ENCODE measurements around the gene NACC1. TPM values are rescaled to one million over a fixed set of nuclear protein-coding genes. Genes with fewer than 3 reads are reported as not detected.

The NACC1 gene
- total RNA-seq, 1 donor from 2014 or later: 30.7 TPM

DNA sequence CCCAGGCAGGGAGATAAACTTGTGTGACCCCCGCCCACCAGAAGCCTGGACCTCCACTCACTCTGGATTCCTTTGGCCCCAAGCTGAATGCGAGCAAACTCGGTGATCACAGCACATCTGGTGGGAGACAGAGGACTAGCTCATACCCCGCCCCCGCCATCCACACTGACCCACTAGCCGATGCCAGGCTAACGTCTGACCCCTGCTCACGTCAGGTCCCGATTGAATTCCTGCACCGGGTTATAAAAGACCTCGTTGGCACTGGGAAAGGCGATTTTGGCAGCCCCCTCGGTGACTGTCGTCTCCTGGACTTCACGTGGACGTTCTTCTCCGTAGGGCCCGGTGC lies 2.2 kb upstream of the NACC1 start:
- intact Hi-C loops (cut with DNase I): loop anchor here (2.0 kb wide), 1 partner anchor 33 kb away; no protein-coding TSS in a partner anchor
- DNase-seq (ENCODE audit: low spot score) (no peak), ATAC-seq (no peak)

GRCh38 chr19:13116282-13117175 lies 1.5 kb upstream of the NACC1 start, which contains the start of gene TRMT1:
TRMT1 (minus strand) TSS chr19:13116740; CDS start chr19:13116399, 341 bp downstream.
- intact Hi-C loops (cut with DNase I): loop anchor here (2.0 kb wide), 1 partner anchor 32 kb away; no protein-coding TSS in a partner anchor
- DNase-seq (ENCODE audit: low spot score) (peak; percentile 96), ATAC-seq (peak; percentile 92)

- intact Hi-C loops (cut with DNase I): loop anchor here (2.0 kb wide), 1 partner anchor 32 kb away; no protein-coding TSS in a partner anchor
- peak; percentile 20 for ATAC-seq
- no peak for DNase-seq (ENCODE audit: low spot score)
Observed at GRCh38 chr19:13117176-13117771, 790 bp upstream of the NACC1 start.

GRCh38 chr19:13118424-13119193 lies 545 bp downstream of the NACC1 start:
- ATAC-seq (no peak), DNase-seq (ENCODE audit: low spot score) (peak; percentile 77)
- intact Hi-C loops (cut with DNase I): no loop called here

GRCh38 chr19:13119627-13120026 lies 1.6 kb downstream of the NACC1 start:
- no peak for ATAC-seq
- intact Hi-C loops (cut with DNase I): no loop called here
- no peak for DNase-seq (ENCODE audit: low spot score)

GRCh38 chr19:13120031-13120430 lies 2.0 kb downstream of the NACC1 start:
- intact Hi-C loops (cut with DNase I): no loop called here

DNA sequence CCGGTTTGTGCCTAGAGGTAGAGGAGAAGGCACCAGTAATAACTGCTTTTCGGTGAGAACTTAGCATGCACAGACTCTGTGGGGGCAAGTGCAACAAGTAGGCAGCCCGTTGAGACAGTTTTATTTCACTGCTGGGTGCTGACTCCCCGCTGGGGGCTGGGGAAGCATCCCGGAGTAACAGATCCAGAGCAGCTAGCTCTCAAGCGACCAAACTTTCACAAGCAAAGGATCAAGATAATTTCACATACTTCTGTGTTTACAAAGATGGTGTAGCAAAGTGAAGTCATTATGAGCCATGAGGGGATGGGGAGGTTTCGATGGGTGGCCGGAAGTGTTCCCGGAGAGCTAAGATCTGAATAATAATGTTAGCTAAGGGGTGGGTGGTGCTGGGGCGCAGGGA lies 2.8 kb downstream of the NACC1 start:
- intact Hi-C loops (cut with DNase I): no loop called here
- DNase-seq (ENCODE audit: low spot score) (no peak), ATAC-seq (no peak)

More at GRCh38 chr19:13120031-13120430, 2.0 kb downstream of the NACC1 start:
- ATAC-seq (no peak), DNase-seq (ENCODE audit: low spot score) (no peak)

DNA sequence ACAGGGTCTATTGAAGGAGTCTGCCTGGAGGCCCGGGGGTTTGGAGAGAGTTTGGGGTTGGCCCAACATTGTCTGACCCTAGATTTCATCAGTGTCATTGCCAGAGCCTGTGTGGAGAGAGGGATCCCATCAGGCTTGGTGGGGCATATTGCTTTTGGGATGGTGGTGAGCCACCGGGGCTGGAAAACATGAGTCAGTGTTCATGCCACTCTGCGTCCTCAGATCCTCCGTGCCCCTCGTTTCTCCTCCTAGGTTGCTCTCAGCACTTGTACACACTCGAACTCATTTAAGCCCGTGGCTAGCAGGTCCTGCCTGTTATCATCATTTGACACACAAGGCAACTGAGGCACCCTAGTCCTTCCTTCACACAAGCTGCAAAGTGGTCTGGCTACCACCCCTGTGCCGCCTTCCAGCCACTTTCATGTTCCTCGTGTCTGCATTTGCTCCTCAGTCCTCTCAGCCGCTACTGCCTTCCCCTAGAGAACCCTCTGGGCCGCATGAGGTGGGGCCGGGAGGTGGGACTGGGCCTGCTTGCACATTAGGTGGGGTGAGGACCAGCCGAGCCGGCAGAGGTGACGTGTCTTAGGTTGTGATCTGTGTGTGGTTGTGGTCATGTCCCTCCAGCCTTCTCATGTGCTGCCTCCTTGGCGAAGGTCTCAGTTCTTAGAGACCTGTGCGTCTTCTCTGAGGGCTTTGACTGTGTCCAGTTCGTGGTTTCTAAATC lies 3.6 kb downstream of the NACC1 start:
- intact Hi-C loops (cut with DNase I): no loop called here
- DNase-seq (ENCODE audit: low spot score) (no peak), ATAC-seq (no peak)

DNA sequence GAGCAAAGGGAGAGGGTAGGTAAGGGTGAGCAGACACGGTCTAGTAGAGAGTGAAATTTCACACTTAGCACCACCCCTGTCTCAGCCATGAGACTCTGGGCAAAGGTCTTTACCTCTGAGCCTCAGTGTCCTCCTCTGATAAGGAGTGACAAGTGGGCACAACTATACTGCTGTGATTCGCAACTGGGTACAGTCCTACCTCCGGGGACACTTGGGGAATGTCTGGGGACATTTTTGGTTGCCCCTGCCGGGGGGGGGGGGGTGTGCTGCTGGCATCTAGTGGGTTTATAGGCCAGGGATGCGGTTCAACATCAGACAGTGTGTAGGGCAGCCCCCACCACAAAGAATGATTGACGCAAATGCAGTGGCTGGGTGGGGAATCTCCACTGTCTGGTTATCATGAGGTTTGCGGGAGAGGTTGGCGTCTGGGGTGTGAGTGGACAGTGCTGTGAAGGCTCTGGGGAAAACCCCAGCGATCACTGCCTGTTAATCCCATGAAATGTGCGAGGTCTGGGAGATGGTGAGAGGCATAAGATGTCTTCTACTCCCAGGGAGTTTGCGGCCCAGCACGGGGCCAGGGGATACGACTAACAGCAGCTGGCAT lies 4.3 kb downstream of the NACC1 start:
- intact Hi-C loops (cut with DNase I): no loop called here
- DNase-seq (ENCODE audit: low spot score) (no peak), ATAC-seq (no peak)

DNA sequence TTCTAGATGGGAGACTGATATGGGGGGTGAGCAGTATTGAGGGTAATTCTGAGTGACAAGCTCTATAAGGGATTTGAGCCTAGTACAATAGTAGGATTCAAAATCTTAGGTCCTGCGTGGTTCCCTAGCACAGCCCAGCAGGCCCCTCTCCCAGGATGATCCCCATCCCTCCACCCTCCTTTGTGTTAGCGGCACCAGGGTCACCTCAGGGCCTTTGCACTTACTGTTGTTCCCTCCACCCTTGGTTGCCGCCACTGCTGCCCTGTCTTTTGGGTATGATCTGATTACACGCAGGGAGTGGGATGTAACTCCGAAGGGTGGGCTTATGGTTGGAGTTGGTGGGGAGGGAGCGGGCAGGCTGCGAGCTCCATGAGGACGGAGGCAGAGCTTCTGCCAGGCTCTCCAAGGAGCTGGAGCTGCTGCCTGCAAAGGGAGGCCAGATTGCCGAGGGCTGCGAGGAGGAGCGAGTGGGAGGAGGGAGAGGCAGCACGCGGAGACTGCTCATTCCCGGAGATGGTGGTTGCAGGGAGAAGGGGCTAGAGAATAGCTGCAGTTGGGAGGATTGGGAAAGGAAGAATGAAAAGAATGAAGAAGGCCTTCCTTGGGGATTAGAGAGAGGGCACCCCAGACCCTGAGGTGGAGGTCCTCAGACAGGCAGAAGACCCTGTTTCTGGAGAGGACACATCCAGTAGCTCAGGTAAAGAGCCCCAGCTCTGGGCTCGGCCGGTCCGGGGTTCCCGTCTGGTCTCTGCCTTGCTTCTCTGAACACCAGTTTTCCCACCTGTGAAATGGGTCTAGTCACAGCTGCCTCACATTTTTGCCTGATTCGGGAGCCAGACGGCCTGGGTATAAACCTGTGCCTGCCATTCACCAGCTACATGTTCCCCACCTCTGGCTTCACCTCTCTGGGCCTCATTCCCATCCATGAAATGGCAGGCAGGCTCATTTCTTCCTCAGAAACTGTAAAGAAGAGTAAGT lies 5.2 kb downstream of the NACC1 start:
- intact Hi-C loops (cut with DNase I): no loop called here
- ATAC-seq (no peak), DNase-seq (ENCODE audit: low spot score) (no peak)

DNA sequence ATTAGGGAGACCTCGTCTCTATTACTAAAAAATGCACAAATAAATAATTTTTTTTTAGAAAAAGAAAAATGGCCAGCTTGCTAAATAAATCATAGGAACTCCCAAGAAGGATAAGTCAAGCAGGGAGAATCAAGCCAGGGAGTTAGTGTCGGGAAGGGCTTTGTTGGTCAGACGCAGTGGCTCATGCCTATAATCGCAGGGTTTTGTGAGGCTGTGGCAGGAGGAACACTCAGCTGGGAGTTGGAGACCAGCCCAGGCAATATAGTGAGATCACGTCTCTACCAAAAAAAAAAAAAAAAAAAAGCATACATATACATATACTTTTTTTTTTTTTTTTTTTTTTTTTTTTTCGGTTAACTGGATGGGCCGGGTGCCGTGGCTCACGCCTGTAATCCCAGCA lies 9.0 kb downstream of the NACC1 start:
- ATAC-seq (no peak), DNase-seq (ENCODE audit: low spot score) (no peak)
- intact Hi-C loops (cut with DNase I): no loop called here

GRCh38 chr19:13127811-13128575 lies 9.9 kb downstream of the NACC1 start:
- intact Hi-C loops (cut with DNase I): no loop called here
- ATAC-seq (no peak), DNase-seq (ENCODE audit: low spot score) (no peak)

DNA sequence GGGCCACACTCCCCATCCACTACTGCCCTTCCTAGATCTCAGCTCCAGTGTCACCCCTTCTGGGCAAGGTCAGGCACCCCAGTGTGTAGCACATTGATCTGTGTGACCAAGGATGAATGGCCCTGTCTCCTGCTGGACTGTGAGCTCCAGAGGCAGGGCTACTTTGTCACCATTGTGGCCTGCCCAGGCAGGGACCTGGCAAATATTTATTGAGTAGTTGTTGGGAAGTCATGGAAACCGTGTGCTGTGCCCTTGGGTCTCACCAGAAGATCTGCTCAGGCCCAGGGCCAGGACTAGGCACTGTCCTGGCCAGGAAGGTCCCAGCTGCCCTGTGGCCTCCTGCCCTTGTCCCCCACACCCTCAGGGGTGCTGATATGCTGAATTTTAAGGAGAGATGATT lies 10.5 kb downstream of the NACC1 start:
- ATAC-seq (no peak), DNase-seq (ENCODE audit: low spot score) (no peak)
- intact Hi-C loops (cut with DNase I): no loop called here

DNA sequence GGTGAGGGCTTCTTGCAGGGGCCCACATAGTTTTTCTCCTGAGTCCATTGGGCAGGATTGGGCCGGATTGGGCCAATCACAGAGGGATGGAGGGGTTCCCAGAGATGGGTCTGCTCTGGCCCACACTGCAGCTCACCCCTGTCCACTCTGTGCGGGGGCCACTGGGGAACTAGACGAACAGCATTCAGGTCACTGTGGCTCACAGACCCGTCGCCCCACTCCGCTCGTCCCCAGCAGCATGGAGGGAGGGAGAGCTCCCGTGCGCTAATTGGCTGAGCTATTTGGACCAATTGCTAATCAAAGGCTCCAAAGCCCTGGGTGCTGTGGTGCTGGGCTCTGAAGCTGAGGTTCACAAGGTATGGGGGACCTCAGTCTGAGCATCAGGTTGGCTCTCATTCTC lies 11.3 kb downstream of the NACC1 start:
- ATAC-seq (no peak), DNase-seq (ENCODE audit: low spot score) (no peak)
- intact Hi-C loops (cut with DNase I): no loop called here

DNA sequence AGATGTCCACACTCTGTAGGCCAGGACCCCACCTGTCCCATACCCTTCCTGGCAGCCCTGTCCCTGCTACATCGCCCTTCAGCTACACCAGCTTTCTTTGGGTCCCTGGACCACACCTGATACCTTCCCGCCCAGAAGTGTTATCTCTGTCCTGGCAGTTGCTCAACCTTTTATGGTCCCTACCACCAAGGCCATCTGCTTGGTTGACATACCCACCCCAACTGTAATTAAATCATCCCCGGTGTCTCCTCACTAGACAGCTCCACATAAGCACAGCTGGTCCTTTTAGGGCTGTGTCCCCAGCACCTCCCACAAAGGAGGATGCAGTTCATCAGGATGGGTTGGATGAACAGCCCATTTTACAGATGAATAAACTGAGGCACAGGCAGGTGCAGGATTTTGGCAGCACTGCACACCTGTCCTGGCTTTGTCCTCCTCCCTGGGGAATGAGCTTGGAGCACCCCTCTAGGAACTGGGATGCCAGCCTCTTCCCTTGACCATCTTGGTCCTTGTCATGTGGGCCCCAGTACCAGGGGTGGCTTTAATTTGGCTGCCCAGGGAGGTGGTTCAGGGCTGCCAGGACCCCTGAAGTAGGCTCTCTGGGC lies 12.9 kb downstream of the NACC1 start:
- no peak for DNase-seq (ENCODE audit: low spot score)
- intact Hi-C loops (cut with DNase I): no loop called here
- ATAC-seq: no peak

DNA sequence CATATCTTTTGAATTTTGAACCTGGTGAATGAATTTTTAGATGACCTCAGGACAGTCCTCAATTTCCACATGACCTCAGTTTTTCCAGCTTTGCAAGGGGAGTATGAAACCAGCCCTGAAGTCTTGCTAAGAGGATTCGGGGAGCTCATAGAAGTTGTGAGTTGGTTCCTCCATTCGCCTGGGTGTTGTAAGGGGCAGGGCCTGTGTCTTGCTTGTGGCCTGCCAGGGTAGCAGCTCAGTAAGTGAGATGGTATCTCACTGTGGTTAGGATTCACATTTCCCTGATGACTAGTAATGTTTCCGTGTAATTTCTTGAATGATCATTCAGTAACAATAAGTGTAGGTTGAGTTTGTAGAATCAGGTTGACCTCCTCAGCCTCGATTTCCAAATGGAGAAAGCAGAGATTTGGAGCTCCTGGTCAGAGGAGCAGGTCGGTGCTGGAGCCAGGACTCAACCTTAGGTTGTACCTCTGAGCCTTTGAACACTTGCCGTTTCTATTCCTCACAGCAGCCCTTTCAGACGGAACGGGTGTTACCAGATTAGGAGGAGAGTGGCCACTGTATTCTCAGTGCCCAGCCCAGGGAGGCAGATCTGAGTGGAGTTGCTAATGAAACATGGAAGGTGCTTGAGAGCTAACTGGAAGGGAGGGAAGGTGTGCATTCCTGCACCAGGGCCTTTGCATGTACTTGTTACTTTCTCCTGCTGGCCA lies 14.6 kb downstream of the NACC1 start:
- DNase-seq (ENCODE audit: low spot score) (no peak), ATAC-seq (no peak)
- intact Hi-C loops (cut with DNase I): no loop called here
